OCI-LY3 (cell line): ENCODE measurements around the gene YJU2.

Experiments used
- H2AFZ ChIP-seq: fragments of 200-600, 300-600 bp; shearing (Covaris generic); 2 replicates; pipeline ENCODE4 v1.6.0; 2014; ENCODE audit warnings: antibody characterized with exemption, low read depth, low read length
- H3K27ac ChIP-seq: fragments of 200-600, 300-600 bp; sonication (generic); 2 replicates; pipeline ENCODE4 v1.5.1; 2014; ENCODE audit warnings: mild to moderate bottlenecking, low read length, moderate library complexity, mixed read lengths
- H3K27me3 ChIP-seq: fragments of 200-600, 300-600 bp; sonication (generic); 2 replicates; pipeline ENCODE4 v1.6.1; 2014; ENCODE audit warnings: low read depth, low read length, mixed read lengths
- H3K36me3 ChIP-seq: fragments of 200-600, 300-600 bp; sonication (generic); replicated peaks from 2 replicates; pipeline ENCODE3; 2014; ENCODE audit warnings: low read depth, low read length, mixed read lengths
- H3K4me1 ChIP-seq: fragments of 300-600, 200-600 bp; sonication (generic); 2 replicates; pipeline ENCODE4 v1.6.1; 2014; ENCODE audit warnings: low read length, mixed read lengths
- H3K4me2 ChIP-seq: fragments of 200-600, 300-600 bp; sonication (generic); 2 replicates; pipeline ENCODE4 v1.6.1; 2014; ENCODE audit warnings: low read length, mixed read lengths
- H3K4me3 ChIP-seq: fragments of 300-600, 200-600 bp; sonication (generic); 2 replicates; pipeline ENCODE4 v1.5.1; 2014; ENCODE audit warnings: antibody characterized with exemption, mild to moderate bottlenecking, low read length, moderate library complexity
- H3K79me2 ChIP-seq: fragments of 300-600, 200-600 bp; shearing (Covaris generic); 2 replicates; pipeline ENCODE4 v1.6.1; 2014; ENCODE audit warnings: mild to moderate bottlenecking, low read length, mixed read lengths
- H3K9ac ChIP-seq: fragments of 300-600, 200-600 bp; shearing (Covaris generic); 2 replicates; pipeline ENCODE4 v1.6.0; 2014; ENCODE audit warnings: mild to moderate bottlenecking, low read length, moderate library complexity
- H3K9me3 ChIP-seq: fragments of 200-600, 300-600 bp; shearing (Covaris generic); 2 replicates; pipeline ENCODE4 v1.6.1; 2014; ENCODE audit warnings: low read length, mixed read lengths; ENCODE audit not compliant: insufficient read depth
- H4K20me1 ChIP-seq: fragments of 200-600, 300-600 bp; sonication (generic); 2 replicates; pipeline ENCODE4 v1.6.1; 2016; ENCODE audit warnings: low read length, mixed read lengths; ENCODE audit not compliant: insufficient read depth
- CTCF ChIP-seq: fragments of 200-600, 300-600 bp; sonication (generic); IDR thresholded peaks from 2 replicates; pipeline ENCODE4 v1.5.1; 2014; ENCODE audit warnings: antibody characterized with exemption, low read length, low read depth
- EZH2phosphoT487 ChIP-seq: fragments of 200-600 bp; shearing (Covaris generic); IDR thresholded peaks from 2 replicates; pipeline ENCODE4 v1.6.1; 2018; ENCODE audit warnings: antibody characterized with exemption, mixed run types, low read depth

Gene YJU2

DNA sequence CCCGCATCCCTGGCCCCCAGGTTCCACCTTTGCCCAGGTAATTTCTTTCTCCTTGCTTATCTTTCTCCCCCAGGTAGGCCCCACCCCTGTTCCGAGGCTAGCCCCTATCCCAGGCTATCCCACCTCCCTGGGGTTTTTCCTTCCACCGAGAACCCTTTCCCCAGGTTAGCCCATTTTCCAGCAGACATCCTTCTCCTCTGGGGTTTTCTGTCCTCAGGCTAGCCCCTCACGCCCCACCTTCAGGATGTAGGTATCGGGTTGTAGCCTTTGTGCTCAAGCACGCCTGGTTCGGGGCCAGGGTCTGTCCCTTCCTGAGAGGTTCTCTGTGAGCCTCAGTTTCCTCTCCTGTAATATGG, 58.4 kb downstream of the YJU2 start:
- peaks cover 1% of the 10 kb centered on the region for H3K36me3 ChIP-seq
- no peaks in the 10 kb centered on the region for H4K20me1 ChIP-seq
- no peaks in the 10 kb centered on the region for H3K27me3 ChIP-seq
- H3K4me1 ChIP-seq, result no peaks in the 10 kb centered on the region
- TF ChIP-seq EZH2phosphoT487, result no peak
- no peak overlapping the region for H3K9ac ChIP-seq
- H3K4me3 ChIP-seq, result peak overlapping the region; percentile 77; the same call in 1 of the 2 replicates
- no peaks in the 10 kb centered on the region for H3K79me2 ChIP-seq
- no peak overlapping the region for H2AFZ ChIP-seq
- H3K9me3 ChIP-seq, result no peaks in the 10 kb centered on the region
- H3K27ac ChIP-seq, result no peak overlapping the region
- H3K4me2 ChIP-seq, result peak overlapping the region; percentile 67; the same call in 1 of the 2 replicates

DNA sequence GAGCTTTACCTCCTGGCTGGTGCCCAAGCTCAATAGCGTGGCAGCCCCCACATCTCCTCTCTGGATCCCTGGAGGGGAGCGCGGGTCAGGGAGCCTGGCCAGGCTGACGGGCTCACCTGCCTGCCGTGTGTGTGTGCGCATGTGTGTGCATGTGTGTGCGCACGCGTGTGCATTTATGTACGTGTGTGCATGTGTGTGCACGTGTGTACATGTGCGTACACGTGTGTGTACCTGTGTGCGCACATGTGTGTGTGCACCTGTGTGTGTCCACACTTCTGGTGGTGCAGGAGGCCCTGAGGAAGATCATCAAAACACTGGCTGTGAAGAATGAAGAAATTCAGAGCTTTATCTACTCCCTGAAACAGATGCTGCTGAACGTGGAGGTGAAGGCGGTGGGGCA, 58.8 kb downstream of the YJU2 start:
- no peaks in the 10 kb centered on the region for H4K20me1 ChIP-seq
- no peak for TF ChIP-seq EZH2phosphoT487
- no peak for TF ChIP-seq CTCF
- no peak overlapping the region for H3K9ac ChIP-seq
- peaks cover 5% of the 10 kb centered on the region for H3K36me3 ChIP-seq
- H3K9me3 ChIP-seq, result no peaks in the 10 kb centered on the region
- H3K79me2 ChIP-seq, result no peaks in the 10 kb centered on the region
- H3K27ac ChIP-seq, result no peak overlapping the region
- no peaks in the 10 kb centered on the region for H3K4me1 ChIP-seq
- no peak overlapping the region for H3K4me3 ChIP-seq
- no peaks in the 10 kb centered on the region for H3K27me3 ChIP-seq
- H3K4me2 ChIP-seq, result no peak overlapping the region
- H2AFZ ChIP-seq, result no peak overlapping the region

GRCh38 chr19:4310247-4311121, 63.6 kb downstream of the YJU2 start:
- no peaks in the 10 kb centered on the region for H3K9me3 ChIP-seq
- H2AFZ ChIP-seq, result no peak overlapping the region
- no peak overlapping the region for H3K9ac ChIP-seq
- H3K36me3 ChIP-seq, result peaks cover 10% of the 10 kb centered on the region
- H3K4me3 ChIP-seq, result no peak overlapping the region
- no peaks in the 10 kb centered on the region for H3K27me3 ChIP-seq
- H4K20me1 ChIP-seq, result no peaks in the 10 kb centered on the region
- no peaks in the 10 kb centered on the region for H3K79me2 ChIP-seq
- H3K4me2 ChIP-seq, result no peak overlapping the region
- TF ChIP-seq EZH2phosphoT487 (no peak), CTCF (no peak)
- no peaks in the 10 kb centered on the region for H3K4me1 ChIP-seq
- no peak overlapping the region for H3K27ac ChIP-seq

DNA sequence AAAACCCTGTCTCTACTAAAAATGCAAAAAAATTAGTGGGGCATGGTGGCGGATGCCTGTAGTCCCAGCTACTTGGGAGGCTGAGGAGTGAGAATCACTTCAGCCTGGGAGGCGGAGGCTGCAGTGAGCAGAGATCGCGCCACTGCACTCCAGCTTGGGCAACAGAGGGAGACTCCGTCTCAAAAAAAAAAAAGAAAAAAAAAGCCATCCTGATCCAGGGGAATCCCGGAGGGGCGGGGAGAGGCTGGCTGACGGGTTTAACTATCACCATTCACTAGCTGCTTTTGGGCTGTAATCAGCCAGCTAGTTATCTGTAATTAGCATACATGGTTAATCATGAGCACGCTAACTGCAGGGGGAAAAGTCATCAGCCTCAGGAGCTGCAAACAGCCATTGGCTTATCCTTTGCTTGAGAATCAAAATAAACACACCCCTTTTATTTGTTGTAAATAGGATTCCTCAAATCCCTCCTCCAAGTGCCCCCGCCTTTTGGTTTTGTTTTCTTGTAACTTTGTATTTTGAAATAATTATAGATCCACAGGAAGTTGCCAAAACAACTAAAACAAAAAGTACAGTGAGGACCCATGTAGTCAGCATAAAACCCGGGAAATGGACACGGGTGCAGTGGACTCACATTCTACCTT, 67.1 kb downstream of the YJU2 start:
- H3K4me3 ChIP-seq, result no peak overlapping the region
- no peak overlapping the region for H3K9ac ChIP-seq
- no peaks in the 10 kb centered on the region for H3K9me3 ChIP-seq
- no peak overlapping the region for H3K27ac ChIP-seq
- H3K36me3 ChIP-seq, result peaks cover 14% of the 10 kb centered on the region
- no peaks in the 10 kb centered on the region for H3K27me3 ChIP-seq
- no peaks in the 10 kb centered on the region for H4K20me1 ChIP-seq
- H3K4me2 ChIP-seq, result no peak overlapping the region
- no peak for TF ChIP-seq EZH2phosphoT487
- no peak for TF ChIP-seq CTCF
- no peaks in the 10 kb centered on the region for H3K4me1 ChIP-seq
- H3K79me2 ChIP-seq, result no peaks in the 10 kb centered on the region
- no peak overlapping the region for H2AFZ ChIP-seq
